CD4-positive, alpha-beta memory T cell (primary cell): ENCODE measurements around the gene SGIP1. TPM values are rescaled to one million over a fixed set of nuclear protein-coding genes. Genes with fewer than 3 reads are reported as not detected.
"Not testable (repeated sequence)": the region's sequence is repeated elsewhere in the genome, so short reads cannot be mapped to it uniquely, and the experiment has no call there.

Experiments
- CTCF ChIA-PET: fragments of 350-600 bp; sonication (Branson Sonifier 250); formaldehyde crosslinking; loops from one replicate; lab custom pipeline; 2021; ENCODE audit warnings: inconsistent platforms; ENCODE audit not compliant: partially characterized antibody; lab: Charles Lee
- POLR2A ChIA-PET: fragments of 350-600 bp; sonication (Branson Sonifier 250); formaldehyde crosslinking; loops from one replicate; lab custom pipeline; 2021; ENCODE audit not compliant: partially characterized antibody; lab: Charles Lee
- DNase-seq, 5 donors: peaks; one replicate each; pipeline versions ENCODE4 v3.0.0 to v3.0.0-alpha.2; 2020 to 2022; ENCODE audit warnings: mixed read lengths in 1 of 5
- H3K27ac ChIP-seq: one replicate; pipeline ENCODE4 v1.7.0; 2013; ENCODE audit warnings: low read depth, low read length
- H3K27me3 ChIP-seq: 2 replicates; pipeline ENCODE4 v1.7.0; 2013; ENCODE audit warnings: mild to moderate bottlenecking, low read length, moderate library complexity; ENCODE audit not compliant: insufficient read depth
- H3K36me3 ChIP-seq: 2 replicates; pipeline ENCODE4 v1.7.0; 2013; ENCODE audit warnings: mild to moderate bottlenecking, low read length, moderate library complexity; ENCODE audit not compliant: insufficient read depth
- H3K4me1 ChIP-seq: 2 replicates; pipeline ENCODE4 v1.7.0; 2013; ENCODE audit warnings: mild to moderate bottlenecking, low read length, moderate library complexity; ENCODE audit not compliant: insufficient read depth
- H3K4me3 ChIP-seq, 2 donors: one replicate each; pipeline ENCODE4 v1.7.0; 2013; ENCODE audit warnings: low read length in 2 of 2, mild to moderate bottlenecking in 1 of 2
- H3K9me3 ChIP-seq, 2 donors: one replicate each; pipeline ENCODE4 v1.7.0; 2013; ENCODE audit warnings: low read length in 2 of 2, control low read depth in 1 of 2; ENCODE audit not compliant: control insufficient read depth in 1 of 2
- H3K27ac Mint-ChIP-seq, 7 donors: one replicate each; pipeline ENCODE4 v1.8.0; 2020 to 2021; ENCODE audit warnings: mixed read lengths in 7 of 7, mild to moderate bottlenecking in 6 of 7, inconsistent platforms in 3 of 7, moderate library complexity in 3 of 7
- H3K27me3 Mint-ChIP-seq, 2 donors: one replicate each; pipeline ENCODE4 v1.8.0; 2020 to 2021; ENCODE audit warnings: mixed read lengths in 2 of 2
- H3K36me3 Mint-ChIP-seq, 2 donors: one replicate each; pipeline ENCODE4 v1.8.0; 2020 to 2021; ENCODE audit warnings: mixed read lengths in 2 of 2, inconsistent platforms in 1 of 2, mild to moderate bottlenecking in 1 of 2
- H3K4me1 Mint-ChIP-seq, 4 donors: one replicate each; pipeline ENCODE4 v1.8.0; 2020 to 2021; ENCODE audit warnings: mixed read lengths in 4 of 4, mild to moderate bottlenecking in 1 of 4
- H3K4me3 Mint-ChIP-seq, 8 donors: one replicate each; pipeline ENCODE4 v1.8.0; 2020 to 2021; ENCODE audit warnings: mixed read lengths in 8 of 8, mild to moderate bottlenecking in 7 of 8, moderate library complexity in 6 of 8, inconsistent platforms in 3 of 8
- H3K9me3 Mint-ChIP-seq, 8 donors: one replicate each; pipeline ENCODE4 v1.8.0; 2020 to 2021; ENCODE audit warnings: mixed read lengths in 8 of 8, mild to moderate bottlenecking in 5 of 8, inconsistent platforms in 3 of 8, moderate library complexity in 1 of 8
- intact Hi-C: fragments of 100-400 bp; cut with micrococcal nuclease; formaldehyde crosslinking; loops from one replicate; pipeline ENCODE4 v1.15.1; 2023
- microRNA-seq: library from miRNA; unstranded; fragments of <30 nt; microRNA quantifications from one replicate; pipeline ENCODE4 v1.2.0, GENCODE V29; 2021; ENCODE audit warnings: borderline replicate concordance, borderline number of aligned reads, borderline microRNAs expressed, mixed read lengths
- polyA plus RNA-seq, 2 donors: library from polyadenylated mRNA; unstranded; fragments of 300-500 nt; fragmentation: Illumina TruSeq; gene quantifications; one replicate each; pipeline ENCODE4 v1.2.3, GENCODE V29; 2021
- total RNA-seq, 2 experiments: library from RNA; stranded (reverse); gene quantifications; one replicate each; pipeline ENCODE4 v1.2.3, GENCODE V29; 2021

The SGIP1 gene
- total and polyA plus RNA-seq, 4 experiments from 2014 or later = not detected

DNA sequence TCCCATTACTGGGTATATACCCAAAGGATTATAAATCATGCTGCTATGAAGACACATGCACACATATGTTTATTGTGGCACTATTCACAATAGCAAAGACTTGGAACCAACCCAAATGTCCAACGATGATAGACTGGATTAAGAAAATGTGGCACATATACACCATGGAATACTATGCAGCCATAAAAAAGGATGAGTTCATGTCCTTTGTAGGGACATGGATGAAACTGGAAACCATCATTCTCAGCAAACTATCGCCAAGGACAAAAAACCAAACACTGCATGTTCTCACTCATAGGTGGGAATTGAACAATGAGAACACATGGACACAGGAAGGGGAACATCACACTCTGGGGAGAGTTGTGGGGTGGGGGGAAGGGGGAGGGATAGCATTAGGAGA is 251.8 kb downstream of the SGIP1 start:
- H3K9me3 Mint-ChIP-seq, CTCF ChIA-PET, intact Hi-C loops: not testable (repeated sequence)

DNA sequence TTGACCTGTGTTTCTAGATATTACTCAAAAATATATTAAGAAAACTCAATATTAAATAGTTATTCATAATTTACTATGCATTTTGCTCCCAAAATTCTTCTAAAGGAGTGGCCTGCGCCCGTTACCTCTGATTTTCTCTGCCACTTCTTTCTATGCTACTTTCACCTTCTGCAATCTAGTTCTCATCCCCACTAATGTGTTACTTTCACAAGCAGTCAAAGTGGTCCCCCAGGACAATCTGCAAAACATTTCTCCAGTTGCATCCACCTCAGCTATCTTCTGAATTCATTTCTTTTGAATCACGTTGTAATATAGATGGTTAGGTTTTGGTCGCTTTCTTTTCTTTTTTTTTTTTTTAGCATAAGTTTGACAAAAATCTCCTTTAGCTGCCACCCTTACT is 253.7 kb downstream of the SGIP1 start:
- H3K27me3 ChIP-seq = no peaks in the 10 kb centered on the region
- intact Hi-C loops = no loop called here
- CTCF ChIA-PET = interaction anchor here (0.9 to 1.3 kb wide), 4 partner anchors 22 to 362 kb away, joined by 3 read pairs; no protein-coding TSS in a partner anchor
- no peak overlapping the region for H3K27ac ChIP-seq
- Mint-ChIP-seq H3K9me3 (no peaks in the 10 kb centered on the region), H3K27ac (no peak overlapping the region), H3K4me3 (peak overlapping the region in 1 of 8 donors; percentile 7), H3K4me1 (peaks cover 11 to 22% (median 13%) of the 10 kb centered on the region in 4 donors), H3K27me3 (no peaks in the 10 kb centered on the region), H3K36me3 (no peaks in the 10 kb centered on the region)
- H3K9me3 ChIP-seq = no peaks in the 10 kb centered on the region
- H3K4me3 ChIP-seq = no peak overlapping the region
- POLR2A ChIA-PET = interaction anchor here (1.0 kb wide), 2 partner anchors 142 to 143 kb away, joined by 3 read pairs; no protein-coding TSS in a partner anchor
- no peak for DNase-seq
- H3K36me3 ChIP-seq = no peaks in the 10 kb centered on the region
- peaks cover 11% of the 10 kb centered on the region for H3K4me1 ChIP-seq

More for the DNA sequence above, 251.8 kb downstream of the SGIP1 start:
- POLR2A ChIA-PET, H3K27ac ChIP-seq, H3K27ac Mint-ChIP-seq, H3K36me3 ChIP-seq, H3K27me3 ChIP-seq, H3K36me3 Mint-ChIP-seq, H3K27me3 Mint-ChIP-seq, H3K4me3 ChIP-seq, H3K4me3 Mint-ChIP-seq, H3K9me3 ChIP-seq, DNase-seq: not testable (repeated sequence)
- H3K4me1 Mint-ChIP-seq = peaks cover 11 to 22% (median 12%) of the 10 kb centered on the region in 4 donors
- peaks cover 11% of the 10 kb centered on the region for H3K4me1 ChIP-seq

DNA sequence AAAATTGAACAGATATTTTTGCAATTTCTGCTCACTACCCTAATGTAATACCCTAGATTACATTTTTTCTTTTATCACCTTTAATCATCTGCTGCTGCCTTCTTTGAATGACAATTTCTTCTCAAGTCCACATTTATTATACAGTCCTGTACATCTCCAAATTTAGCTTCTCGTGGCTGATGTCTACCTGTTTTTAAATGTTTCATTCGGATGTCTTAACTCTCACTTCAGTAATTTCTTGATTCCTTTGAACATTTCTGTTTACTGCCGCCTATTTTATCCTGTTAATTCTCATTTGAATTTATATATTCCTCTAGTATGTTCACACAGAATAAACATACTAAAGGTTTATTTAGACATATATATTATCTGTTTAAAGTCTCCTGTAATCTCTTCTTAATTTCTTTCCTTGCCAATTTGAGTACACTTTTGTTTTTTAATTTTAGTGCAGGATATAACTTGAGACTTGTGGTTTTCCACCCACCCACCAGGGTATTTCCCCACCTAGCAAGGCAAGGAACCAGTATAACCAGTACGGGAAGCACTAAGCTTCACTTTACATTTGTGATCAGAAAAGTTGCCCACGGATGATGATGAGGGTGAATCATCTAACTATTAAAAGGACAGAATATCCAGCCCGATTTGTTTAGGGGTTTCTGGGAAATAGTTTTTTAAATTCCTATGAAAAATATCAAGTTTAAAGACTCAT is 254.4 kb downstream of the SGIP1 start:
- Mint-ChIP-seq H3K36me3 (no peaks in the 10 kb centered on the region), H3K4me3 (peak overlapping the region in 7 of 8 donors; percentile 43 to 85 (median 72)), H3K9me3 (no peaks in the 10 kb centered on the region), H3K4me1 (peaks cover 11 to 22% (median 13%) of the 10 kb centered on the region in 4 donors), H3K27me3 (no peaks in the 10 kb centered on the region), H3K27ac (peak overlapping the region in 4 of 7 donors; percentile 0 to 79 (median 41))
- H3K9me3 ChIP-seq = no peaks in the 10 kb centered on the region
- ChIA-PET POLR2A (interaction anchor here (1.0 kb wide), 1 partner anchor 142 kb away, joined by 3 read pairs; no protein-coding TSS in a partner anchor), CTCF (interaction anchor here (0.9 kb wide), 1 partner anchor 25 kb away, joined by 3 read pairs; no protein-coding TSS in a partner anchor)
- H3K4me3 ChIP-seq = no peak overlapping the region
- H3K4me1 ChIP-seq = peaks cover 11% of the 10 kb centered on the region
- intact Hi-C loops = no loop called here
- no peaks in the 10 kb centered on the region for H3K36me3 ChIP-seq
- H3K27ac ChIP-seq = no peak overlapping the region
- DNase-seq = peak; percentile 27 to 62 (median 37)
- H3K27me3 ChIP-seq = no peaks in the 10 kb centered on the region

DNA sequence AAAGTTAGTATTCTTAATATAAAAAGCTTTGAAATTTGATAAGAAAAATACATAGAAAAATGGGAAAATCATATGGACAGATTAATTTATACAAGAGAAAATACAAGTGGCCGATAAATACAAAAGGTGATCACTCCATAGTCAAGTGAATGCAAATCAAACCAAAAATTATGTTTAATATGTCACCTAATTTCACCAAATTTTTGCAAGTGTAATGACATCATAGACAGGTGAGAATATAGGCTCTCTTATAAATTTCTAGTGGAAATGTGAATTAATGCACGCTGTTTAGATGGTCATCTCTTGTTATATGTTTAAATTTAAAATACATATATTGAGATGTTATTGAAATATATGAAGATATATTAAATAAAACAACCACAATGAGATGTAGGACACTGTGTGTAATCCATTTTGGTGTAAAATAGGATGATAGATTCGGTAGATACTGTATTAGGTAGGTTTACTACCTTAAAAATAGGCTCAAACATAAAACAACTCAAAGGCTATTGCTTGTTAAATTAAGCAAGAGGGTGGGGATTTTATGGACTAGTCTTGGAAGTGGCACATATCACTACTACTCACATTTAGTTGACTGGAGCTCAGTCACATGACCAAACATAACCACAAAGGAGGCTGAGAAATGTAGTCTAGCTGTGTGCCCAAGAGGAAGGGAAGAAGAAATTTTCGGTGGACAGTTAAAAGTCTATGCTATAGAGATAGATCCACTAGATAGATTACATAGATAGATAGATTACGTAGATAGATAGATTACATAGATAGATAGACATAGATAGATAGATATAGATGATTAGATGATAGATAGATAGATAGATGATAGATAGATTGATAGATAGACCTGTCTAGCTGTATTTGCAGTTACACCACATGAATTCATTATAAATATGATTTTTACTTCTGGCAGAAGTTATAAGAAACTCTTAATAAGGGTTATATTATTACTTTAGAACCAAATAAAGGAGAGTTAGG is 258.0 kb downstream of the SGIP1 start:
- H3K4me3 ChIP-seq = no peak overlapping the region
- no peaks in the 10 kb centered on the region for H3K9me3 ChIP-seq
- no peaks in the 10 kb centered on the region for H3K27me3 ChIP-seq
- Mint-ChIP-seq H3K4me1 (peaks cover 11 to 14% (median 13%) of the 10 kb centered on the region in 4 donors), H3K27me3 (no peaks in the 10 kb centered on the region), H3K36me3 (no peaks in the 10 kb centered on the region), H3K4me3 (no peak overlapping the region), H3K9me3 (peaks cover 0 to 4% (median 0%) of the 10 kb centered on the region in 8 donors), H3K27ac (no peak overlapping the region)
- peaks cover 11% of the 10 kb centered on the region for H3K4me1 ChIP-seq
- CTCF ChIA-PET = no interaction called here
- no peak for DNase-seq
- H3K36me3 ChIP-seq = no peaks in the 10 kb centered on the region
- intact Hi-C loops = no loop called here
- no peak overlapping the region for H3K27ac ChIP-seq
- POLR2A ChIA-PET = no interaction called here

DNA sequence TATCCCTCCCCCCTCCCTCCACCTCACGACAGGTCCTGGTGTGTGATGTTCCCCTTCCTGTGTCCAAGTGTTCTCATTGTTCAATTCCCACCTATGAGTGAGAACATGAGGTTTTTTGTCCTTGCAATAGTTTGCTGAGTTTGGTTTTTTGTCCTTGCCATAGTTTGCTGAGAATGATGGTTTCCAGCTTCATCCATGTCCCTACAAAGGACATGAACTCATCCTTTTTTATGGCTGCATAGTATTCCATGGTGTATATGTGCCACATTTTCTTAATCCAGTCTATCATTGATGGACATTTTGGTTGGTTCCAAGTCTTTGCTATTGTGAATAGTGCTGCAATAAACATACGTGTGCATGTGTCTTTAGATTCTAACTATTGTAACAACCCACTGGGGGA is 261.9 kb downstream of the SGIP1 start:
- H3K4me3 ChIP-seq, H3K4me3 Mint-ChIP-seq, H3K27ac Mint-ChIP-seq, POLR2A ChIA-PET, H3K27me3 ChIP-seq, H3K27me3 Mint-ChIP-seq, DNase-seq, H3K36me3 Mint-ChIP-seq, CTCF ChIA-PET, H3K27ac ChIP-seq, H3K9me3 Mint-ChIP-seq, H3K36me3 ChIP-seq, H3K9me3 ChIP-seq, intact Hi-C loops, H3K4me1 ChIP-seq, H3K4me1 Mint-ChIP-seq: not testable (repeated sequence)

Small RNA genes within 50 kb of the gene (microRNA-seq; reads per million reads assigned to microRNA genes)
- not detected for gene MIR3117

Other genes with a start within 250 kb of the SGIP1 start
- gene DYNLT5, start 218.3 kb downstream of the SGIP1 start, total RNA-seq = not detected
- not detected for gene DYNLT5, start 218.3 kb downstream of the SGIP1 start, polyA plus RNA-seq